Panc1 (cell line): Measurements from ENCODE around the gene LNPK. TPM values are rescaled to one million over a fixed set of nuclear protein-coding genes. Genes with fewer than 3 reads are reported as not detected.
"Not testable (repeated sequence)": the region's sequence is repeated elsewhere in the genome, so short reads cannot be mapped to it uniquely, and the experiment has no call there.

Source experiments
- ATAC-seq: fragments of 200-7000 bp; cut with Tn5 transposase; 2 replicates; pipeline ENCODE4 v1.9.1; 2020; ENCODE audit warnings: mild to moderate bottlenecking, moderate library complexity
- BruUV-seq: library from RNA; stranded (reverse); fragments of 400-500 nt; replicated peaks from 2 replicates; lab custom pipeline; 2021; lab: Mats Ljungman, UMichigan
- CTCF ChIA-PET: fragments of 300-600 bp; sonication (Branson Sonifier 250); formaldehyde crosslinking; loops from one replicate; lab custom pipeline; 2022; ENCODE audit warnings: antibody characterized with exemption; lab: Charles Lee
- POLR2A ChIA-PET: fragments of 300-600 bp; sonication (Branson Sonifier 250); formaldehyde crosslinking; loops from one replicate; lab custom pipeline; 2022; ENCODE audit warnings: antibody characterized with exemption; lab: Charles Lee
- DNase-seq: peaks from one replicate; pipeline ENCODE4 v3.0.0-alpha.2; 2010; ENCODE audit warnings: low read depth, low spot score
- H3K27ac ChIP-seq: 2 replicates; pipeline ENCODE4 v1.5.1; 2011; ENCODE audit warnings: mild to moderate bottlenecking, low read length, inconsistent platforms
- H3K27me3 ChIP-seq: fragments of 200-500 bp; sonication (Bioruptor generic); 2 replicates; pipeline ENCODE4 v1.6.0; 2014; ENCODE audit warnings: low read length, inconsistent platforms; ENCODE audit not compliant: control insufficient read depth, insufficient read depth
- H3K36me3 ChIP-seq: fragments of 200-500 bp; sonication (Bioruptor generic); 2 replicates; pipeline ENCODE4 v1.5.1; 2014; ENCODE audit warnings: inconsistent platforms, mild to moderate bottlenecking, low read length, moderate library complexity; ENCODE audit not compliant: control insufficient read depth, insufficient read depth
- H3K4me1 ChIP-seq: 2 replicates; pipeline ENCODE4 v1.5.1; 2011; ENCODE audit warnings: inconsistent platforms, mild to moderate bottlenecking, low read length, moderate library complexity; ENCODE audit not compliant: control insufficient read depth, insufficient read depth
- H3K4me3 ChIP-seq, 2 experiments: 2 replicates each; pipeline ENCODE4 v1.5.1; 2011 to 2012; ENCODE audit warnings: low read depth in 2 of 2, low read length in 2 of 2, mild to moderate bottlenecking in 2 of 2, inconsistent platforms in 1 of 2, moderate library complexity in 1 of 2
- H3K9me3 ChIP-seq: fragments of 200-500 bp; sonication (Bioruptor generic); 2 replicates; pipeline ENCODE4 v1.5.1; 2014; ENCODE audit warnings: low read depth, mild to moderate bottlenecking, inconsistent platforms, low read length, moderate library complexity; ENCODE audit not compliant: control insufficient read depth, insufficient read depth
- POLR2AphosphoS5 ChIP-seq: IDR thresholded peaks from 2 replicates; pipeline ENCODE4 v1.6.1; 2012; ENCODE audit warnings: mild to moderate bottlenecking, low read depth, low read length, moderate library complexity
- SIN3A ChIP-seq: IDR thresholded peaks from 2 replicates; pipeline ENCODE4 v1.6.1; 2012; ENCODE audit warnings: low read depth, mild to moderate bottlenecking, low read length, moderate library complexity, borderline replicate concordance; ENCODE audit not compliant: insufficient read depth
- TCF7L2 ChIP-seq: IDR thresholded peaks from 2 replicates; pipeline ENCODE4 v1.6.1; 2011; ENCODE audit warnings: mild to moderate bottlenecking, low read depth, low read length, inconsistent platforms
- in situ Hi-C: cut with HindIII; loops from 2 replicates; pipeline ENCODE4 v1.10.0; 2016; ENCODE audit warnings: low sequenced_read_pairs, low pct_unique_long_range_greater_than_20kb
- intact Hi-C: fragments of 100-400 bp; cut with micrococcal nuclease; formaldehyde crosslinking; loops from one replicate; pipeline ENCODE4 v1.10.0; 2022; ENCODE audit not compliant: unreplicated experiment
- total RNA-seq: library from RNA; stranded (reverse); gene quantifications from one replicate; pipeline ENCODE4 v1.2.1, GENCODE V29; 2021; ENCODE audit not compliant: unreplicated experiment
- TF ChIP-seq, protein P1 (sequence below): fragments of 450-650 bp; IDR thresholded peaks from 2 replicates; pipeline ENCODE4 v1.5.1; 2017; ENCODE audit warnings: mild to moderate bottlenecking
- TF ChIP-seq, protein P2 (sequence below), 2 experiments: IDR thresholded peaks; 2 replicates each; pipeline ENCODE4 v1.6.1; 2011 to 2012; ENCODE audit warnings: low read depth in 2 of 2, control low read depth in 1 of 2, low read length in 1 of 2, mild to moderate bottlenecking in 1 of 2, moderate library complexity in 1 of 2; ENCODE audit not compliant: insufficient read depth in 1 of 2

Gene LNPK
- total RNA-seq, 1 experiment from 2014 or later = 27.3 TPM

DNA sequence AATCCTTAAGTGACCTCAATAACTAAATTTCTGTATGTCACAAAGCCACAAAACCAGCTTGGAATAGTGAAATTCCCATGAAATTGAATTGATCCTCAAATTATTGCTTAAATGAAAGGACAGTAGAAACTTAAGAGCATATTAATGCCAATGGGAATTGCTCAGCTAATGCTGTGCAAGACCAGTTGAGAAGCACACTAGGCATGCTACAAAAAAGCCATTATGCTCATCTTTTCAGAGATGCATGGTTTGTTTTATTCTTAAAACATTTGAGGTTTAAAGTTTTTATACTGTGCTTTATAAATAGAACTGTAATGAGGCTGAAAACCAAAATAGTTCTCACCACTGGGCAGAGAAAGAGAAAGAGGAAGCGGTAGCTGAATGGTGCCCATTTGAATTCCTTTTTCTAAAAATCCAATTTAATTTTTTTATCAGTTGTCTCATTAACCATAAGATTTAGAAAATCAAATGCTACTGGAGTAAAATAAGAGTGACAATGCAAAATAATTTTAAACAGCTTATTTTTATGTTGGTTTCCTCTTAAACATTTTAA is 98.6 kb downstream of the LNPK start:
- CTCF ChIA-PET = no interaction called here
- intact Hi-C loops = no loop called here
- H3K27me3 ChIP-seq = no peaks in the 10 kb centered on the region; the same call in none of the 2 replicates
- H3K9me3 ChIP-seq = no peaks in the 10 kb centered on the region
- no TSS peak for BruUV-seq
- H3K36me3 ChIP-seq = no peaks in the 10 kb centered on the region
- H3K27ac ChIP-seq = no peak overlapping the region
- no peak for DNase-seq
- no peak for ATAC-seq
- TF ChIP-seq TCF7L2 (no peak), SIN3A (no peak), POLR2AphosphoS5 (no peak)
- TF ChIP-seq, protein P1, sequence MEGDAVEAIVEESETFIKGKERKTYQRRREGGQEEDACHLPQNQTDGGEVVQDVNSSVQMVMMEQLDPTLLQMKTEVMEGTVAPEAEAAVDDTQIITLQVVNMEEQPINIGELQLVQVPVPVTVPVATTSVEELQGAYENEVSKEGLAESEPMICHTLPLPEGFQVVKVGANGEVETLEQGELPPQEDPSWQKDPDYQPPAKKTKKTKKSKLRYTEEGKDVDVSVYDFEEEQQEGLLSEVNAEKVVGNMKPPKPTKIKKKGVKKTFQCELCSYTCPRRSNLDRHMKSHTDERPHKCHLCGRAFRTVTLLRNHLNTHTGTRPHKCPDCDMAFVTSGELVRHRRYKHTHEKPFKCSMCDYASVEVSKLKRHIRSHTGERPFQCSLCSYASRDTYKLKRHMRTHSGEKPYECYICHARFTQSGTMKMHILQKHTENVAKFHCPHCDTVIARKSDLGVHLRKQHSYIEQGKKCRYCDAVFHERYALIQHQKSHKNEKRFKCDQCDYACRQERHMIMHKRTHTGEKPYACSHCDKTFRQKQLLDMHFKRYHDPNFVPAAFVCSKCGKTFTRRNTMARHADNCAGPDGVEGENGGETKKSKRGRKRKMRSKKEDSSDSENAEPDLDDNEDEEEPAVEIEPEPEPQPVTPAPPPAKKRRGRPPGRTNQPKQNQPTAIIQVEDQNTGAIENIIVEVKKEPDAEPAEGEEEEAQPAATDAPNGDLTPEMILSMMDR = no peak
- TF ChIP-seq, protein P2, sequence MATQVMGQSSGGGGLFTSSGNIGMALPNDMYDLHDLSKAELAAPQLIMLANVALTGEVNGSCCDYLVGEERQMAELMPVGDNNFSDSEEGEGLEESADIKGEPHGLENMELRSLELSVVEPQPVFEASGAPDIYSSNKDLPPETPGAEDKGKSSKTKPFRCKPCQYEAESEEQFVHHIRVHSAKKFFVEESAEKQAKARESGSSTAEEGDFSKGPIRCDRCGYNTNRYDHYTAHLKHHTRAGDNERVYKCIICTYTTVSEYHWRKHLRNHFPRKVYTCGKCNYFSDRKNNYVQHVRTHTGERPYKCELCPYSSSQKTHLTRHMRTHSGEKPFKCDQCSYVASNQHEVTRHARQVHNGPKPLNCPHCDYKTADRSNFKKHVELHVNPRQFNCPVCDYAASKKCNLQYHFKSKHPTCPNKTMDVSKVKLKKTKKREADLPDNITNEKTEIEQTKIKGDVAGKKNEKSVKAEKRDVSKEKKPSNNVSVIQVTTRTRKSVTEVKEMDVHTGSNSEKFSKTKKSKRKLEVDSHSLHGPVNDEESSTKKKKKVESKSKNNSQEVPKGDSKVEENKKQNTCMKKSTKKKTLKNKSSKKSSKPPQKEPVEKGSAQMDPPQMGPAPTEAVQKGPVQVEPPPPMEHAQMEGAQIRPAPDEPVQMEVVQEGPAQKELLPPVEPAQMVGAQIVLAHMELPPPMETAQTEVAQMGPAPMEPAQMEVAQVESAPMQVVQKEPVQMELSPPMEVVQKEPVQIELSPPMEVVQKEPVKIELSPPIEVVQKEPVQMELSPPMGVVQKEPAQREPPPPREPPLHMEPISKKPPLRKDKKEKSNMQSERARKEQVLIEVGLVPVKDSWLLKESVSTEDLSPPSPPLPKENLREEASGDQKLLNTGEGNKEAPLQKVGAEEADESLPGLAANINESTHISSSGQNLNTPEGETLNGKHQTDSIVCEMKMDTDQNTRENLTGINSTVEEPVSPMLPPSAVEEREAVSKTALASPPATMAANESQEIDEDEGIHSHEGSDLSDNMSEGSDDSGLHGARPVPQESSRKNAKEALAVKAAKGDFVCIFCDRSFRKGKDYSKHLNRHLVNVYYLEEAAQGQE (IDR thresholded peaks at IDR 0.05; ENCODE audit: insufficient read depth in 1 of 2, low read depth in 2 of 2, low read length in 1 of 2) = no peak
- in situ Hi-C loops = no loop called here
- no peaks in the 10 kb centered on the region for H3K4me1 ChIP-seq
- POLR2A ChIA-PET = no interaction called here
- H3K4me3 ChIP-seq = no peak overlapping the region

DNA sequence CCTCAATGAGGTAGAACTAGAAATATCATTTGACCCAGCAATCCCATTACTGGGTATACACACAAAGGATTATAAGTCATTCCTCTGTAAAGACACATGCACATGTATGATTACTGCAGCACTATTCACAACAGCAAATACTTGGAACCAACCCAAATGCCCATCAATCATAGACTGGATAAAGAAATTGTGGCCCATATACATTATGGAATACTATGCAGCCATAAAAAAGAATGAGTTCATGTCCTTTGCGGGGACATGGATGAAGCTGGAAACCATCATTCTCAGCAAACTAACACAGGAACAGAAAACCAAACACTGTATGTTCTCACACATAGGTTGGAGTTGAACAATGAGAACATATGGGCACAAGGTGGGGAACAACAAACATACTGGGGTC is 106.1 kb downstream of the LNPK start:
- H3K9me3 ChIP-seq, POLR2A ChIA-PET, H3K4me1 ChIP-seq, H3K27me3 ChIP-seq, CTCF ChIA-PET, H3K27ac ChIP-seq, ATAC-seq, DNase-seq, intact Hi-C loops, BruUV-seq, in situ Hi-C loops, H3K4me3 ChIP-seq, H3K36me3 ChIP-seq: not testable (repeated sequence)

DNA sequence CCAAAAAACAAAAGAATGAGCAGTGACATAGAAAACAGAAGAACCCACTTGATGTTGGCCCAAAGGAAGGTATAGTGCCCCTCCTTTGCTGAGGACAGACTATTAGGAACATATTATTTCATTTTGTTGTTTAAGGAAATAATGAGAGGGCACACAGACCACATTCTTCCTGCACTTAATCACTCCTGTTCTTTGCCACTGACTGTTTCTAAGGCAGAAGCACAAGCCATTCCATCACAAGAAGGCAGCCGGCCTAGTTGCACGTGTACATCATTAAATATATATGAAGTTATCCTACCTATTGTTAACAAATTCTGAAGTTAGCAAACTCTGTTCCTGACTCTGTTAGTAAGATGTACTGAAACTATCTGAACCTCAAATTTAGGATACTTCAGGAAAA is 110.0 kb downstream of the LNPK start:
- no peak for ATAC-seq
- no peaks in the 10 kb centered on the region for H3K36me3 ChIP-seq
- POLR2A ChIA-PET = no interaction called here
- H3K4me1 ChIP-seq = no peaks in the 10 kb centered on the region
- in situ Hi-C loops = no loop called here
- H3K27ac ChIP-seq = no peak overlapping the region
- 0 out of 2 replicates have a peak, but pooled peaks cover 2% of the 10 kb centered on the region for H3K27me3 ChIP-seq
- H3K4me3 ChIP-seq = no peak overlapping the region
- intact Hi-C loops = loop anchor here (5.0 kb wide), 1 partner anchor 200 kb away; no protein-coding TSS in a partner anchor
- CTCF ChIA-PET = no interaction called here
- H3K9me3 ChIP-seq = no peaks in the 10 kb centered on the region
- DNase-seq = no peak
- TF ChIP-seq, protein P2 (IDR thresholded peaks at IDR 0.05; ENCODE audit: insufficient read depth in 1 of 2, low read depth in 2 of 2, low read length in 1 of 2) = no peak
- no peak for TF ChIP-seq POLR2AphosphoS5
- TF ChIP-seq, protein P1 = no peak
- no peak for TF ChIP-seq SIN3A
- no peak for TF ChIP-seq TCF7L2
- no TSS peak for BruUV-seq
